Memory B cell (primary cell): ENCODE results near the gene HSBP1L1.

Experiments
- ATAC-seq: fragments of 150-1000 bp; cut with Tn5 transposase; 2 replicates; pipeline ENCODE4 v1.10.0; 2021; ENCODE audit warnings: low read depth, mild to moderate bottlenecking, moderate library complexity
- DNase-seq, 2 donors: peaks; one replicate each; pipeline ENCODE4 v3.0.0; 2022; ENCODE audit warnings: low spot score in 2 of 2
- H3K27ac Mint-ChIP-seq: one replicate; pipeline ENCODE4 v1.8.0; 2022; ENCODE audit warnings: mild to moderate bottlenecking, moderate library complexity, mixed read lengths
- H3K27me3 Mint-ChIP-seq: one replicate; pipeline ENCODE4 v1.8.0; 2022; ENCODE audit warnings: mixed read lengths
- H3K36me3 Mint-ChIP-seq: one replicate; pipeline ENCODE4 v1.8.0; 2022; ENCODE audit warnings: mild to moderate bottlenecking, mixed read lengths
- H3K4me1 Mint-ChIP-seq: one replicate; pipeline ENCODE4 v1.8.0; 2022; ENCODE audit warnings: mixed read lengths
- H3K4me3 Mint-ChIP-seq: one replicate; pipeline ENCODE4 v1.8.0; 2022; ENCODE audit warnings: mild to moderate bottlenecking, moderate library complexity, mixed read lengths
- H3K9me3 Mint-ChIP-seq: one replicate; pipeline ENCODE4 v1.8.0; 2022; ENCODE audit warnings: mixed read lengths

HSBP1L1 gene

DNA sequence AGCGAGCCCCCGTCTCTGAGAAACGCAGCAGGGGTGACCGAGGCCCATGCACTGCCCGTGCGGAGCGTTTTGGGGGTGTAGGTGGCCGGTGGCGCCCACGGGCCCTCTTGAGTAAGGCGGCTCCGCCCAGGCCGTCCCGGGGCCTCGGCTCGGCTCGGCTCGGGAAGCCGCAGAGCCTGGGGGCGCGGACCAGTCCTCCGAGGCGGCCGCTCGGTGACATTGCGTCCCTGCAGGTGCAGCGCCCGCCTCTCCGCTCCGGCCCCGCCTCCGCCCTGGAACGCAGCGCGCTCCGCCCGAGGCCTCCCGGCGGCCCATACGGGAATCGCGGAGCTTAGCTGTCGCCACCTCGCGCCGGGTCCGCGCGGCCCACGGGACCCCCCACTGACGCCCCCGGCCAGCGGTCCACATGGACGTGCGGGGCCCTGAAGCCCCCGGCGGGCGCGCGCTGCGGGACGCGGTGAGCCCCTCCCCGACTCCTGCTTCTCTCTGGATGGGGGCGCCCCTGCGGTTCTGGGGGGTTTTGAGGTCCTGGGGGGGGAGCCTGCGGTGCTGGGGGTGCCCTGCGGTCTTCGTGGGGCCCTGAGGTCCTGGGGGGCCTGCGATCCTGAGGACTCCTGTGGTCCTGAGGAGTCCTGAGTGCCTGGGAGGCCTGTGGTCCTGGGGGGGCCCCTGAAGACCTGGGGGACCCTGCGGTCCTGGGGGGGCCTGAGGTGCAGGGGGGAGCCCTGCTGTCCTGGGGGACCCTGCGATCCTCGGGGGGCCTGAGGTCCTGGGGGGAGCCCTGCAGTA is at the start of gene HSBP1L1:
TSS of gene HSBP1L1 (plus strand) at position 314 of the 789 bp plus-strand sequence. CDS start at position 407, 93 bp downstream.
- peak; percentile 70 for ATAC-seq
- Mint-ChIP-seq H3K27me3 (peaks cover 2% of the 10 kb centered on the region), H3K4me3 (peak within 1 kb of the TSS; percentile 68), H3K9me3 (no peaks in the 10 kb centered on the region), H3K27ac (peak within 1 kb of the TSS; percentile 82), H3K4me1 (peaks cover 26% of the 10 kb centered on the region), H3K36me3 (no peaks in the 10 kb centered on the region)
- peak; percentile 46 to 61 for DNase-seq

DNA sequence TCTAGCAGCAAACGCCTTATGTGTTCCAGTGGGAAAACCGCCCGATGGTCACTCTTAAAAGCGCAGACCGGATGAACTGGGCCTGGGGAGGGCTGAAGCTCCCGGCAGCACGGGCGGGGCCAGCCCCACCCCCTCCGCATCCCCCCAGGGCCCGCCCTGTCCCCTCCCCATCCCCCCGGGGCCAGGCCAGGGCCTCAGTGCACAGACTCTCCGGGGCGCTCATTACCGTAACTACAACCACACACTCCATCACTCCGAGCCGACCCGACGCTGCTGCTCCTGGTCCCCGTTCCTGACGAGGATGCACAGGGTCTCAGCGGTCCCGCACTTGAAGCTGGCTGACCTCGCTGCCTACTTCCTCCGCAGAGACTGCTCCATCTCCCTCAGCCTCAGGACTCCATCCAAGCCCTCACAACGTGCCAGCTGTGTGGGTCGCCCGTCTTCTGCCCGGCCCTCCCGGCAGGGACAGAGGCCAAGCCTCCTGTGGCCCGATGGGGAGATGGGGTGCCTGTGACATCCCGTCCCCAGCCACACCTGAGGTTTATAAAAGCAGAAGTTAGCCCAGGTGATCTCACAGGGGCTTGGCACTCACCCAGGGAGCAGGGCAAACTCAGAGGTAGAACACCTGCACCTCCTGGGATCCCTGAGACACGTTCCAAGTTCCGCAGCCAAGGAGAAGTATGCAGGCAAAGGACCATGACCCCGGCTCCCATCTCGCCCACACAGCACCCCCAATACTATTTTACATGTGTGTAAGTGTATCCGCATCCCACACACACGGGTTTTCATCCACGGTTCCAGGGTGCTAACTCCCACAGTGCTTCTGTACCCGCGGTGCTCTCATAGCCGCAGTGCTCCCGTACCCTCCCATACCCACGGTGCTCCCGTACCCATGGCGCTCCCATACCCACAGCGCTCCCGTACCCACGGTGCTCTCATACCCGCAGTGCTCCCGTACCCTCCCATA is 49.0 kb upstream of the HSBP1L1 start:
- Mint-ChIP-seq H3K9me3 (no peaks in the 10 kb centered on the region), H3K4me3 (no peak overlapping the region), H3K36me3 (peaks cover 37% of the 10 kb centered on the region), H3K27ac (peak overlapping the region; percentile 32), H3K27me3 (no peaks in the 10 kb centered on the region), H3K4me1 (peaks cover 32% of the 10 kb centered on the region)
- ATAC-seq (peak; percentile 19), DNase-seq (no peak)

DNA sequence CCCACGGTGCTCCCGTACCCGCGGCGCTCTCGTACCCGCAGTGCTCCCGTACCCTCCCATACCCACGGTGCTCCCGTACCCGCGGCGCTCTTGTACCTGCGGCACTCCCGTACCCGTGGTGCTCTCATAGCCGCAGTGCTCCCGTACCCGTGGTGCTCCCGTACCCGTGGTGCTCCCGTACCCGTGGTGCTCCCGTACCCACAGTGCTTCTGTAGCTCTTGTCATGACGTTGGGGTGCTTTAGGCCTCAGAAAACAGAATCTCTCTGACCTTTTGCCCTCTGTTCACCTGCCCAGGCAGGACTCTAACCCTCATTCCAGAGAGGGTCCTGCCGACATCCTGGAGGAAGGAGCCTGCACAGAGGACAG is 48.3 kb upstream of the HSBP1L1 start:
- peaks cover 32% of the 10 kb centered on the region for H3K4me1 Mint-ChIP-seq
- no peaks in the 10 kb centered on the region for H3K27me3 Mint-ChIP-seq
- DNase-seq (no peak), ATAC-seq (no peak)
- H3K4me3 Mint-ChIP-seq, result no peak overlapping the region
- no peaks in the 10 kb centered on the region for H3K9me3 Mint-ChIP-seq
- H3K36me3 Mint-ChIP-seq, result peaks cover 37% of the 10 kb centered on the region
- peak overlapping the region; percentile 32 for H3K27ac Mint-ChIP-seq

- H3K4me1 Mint-ChIP-seq, result peaks cover 32% of the 10 kb centered on the region
- H3K27ac Mint-ChIP-seq, result peak overlapping the region; percentile 32
- H3K4me3 Mint-ChIP-seq, result no peak overlapping the region
- no peaks in the 10 kb centered on the region for H3K27me3 Mint-ChIP-seq
- H3K9me3 Mint-ChIP-seq, result no peaks in the 10 kb centered on the region
- no peak for DNase-seq
- ATAC-seq, result no peak
- H3K36me3 Mint-ChIP-seq, result peaks cover 37% of the 10 kb centered on the region
Measured at GRCh38 chr18:79916546-79917168, 47.8 kb upstream of the HSBP1L1 start.

DNA sequence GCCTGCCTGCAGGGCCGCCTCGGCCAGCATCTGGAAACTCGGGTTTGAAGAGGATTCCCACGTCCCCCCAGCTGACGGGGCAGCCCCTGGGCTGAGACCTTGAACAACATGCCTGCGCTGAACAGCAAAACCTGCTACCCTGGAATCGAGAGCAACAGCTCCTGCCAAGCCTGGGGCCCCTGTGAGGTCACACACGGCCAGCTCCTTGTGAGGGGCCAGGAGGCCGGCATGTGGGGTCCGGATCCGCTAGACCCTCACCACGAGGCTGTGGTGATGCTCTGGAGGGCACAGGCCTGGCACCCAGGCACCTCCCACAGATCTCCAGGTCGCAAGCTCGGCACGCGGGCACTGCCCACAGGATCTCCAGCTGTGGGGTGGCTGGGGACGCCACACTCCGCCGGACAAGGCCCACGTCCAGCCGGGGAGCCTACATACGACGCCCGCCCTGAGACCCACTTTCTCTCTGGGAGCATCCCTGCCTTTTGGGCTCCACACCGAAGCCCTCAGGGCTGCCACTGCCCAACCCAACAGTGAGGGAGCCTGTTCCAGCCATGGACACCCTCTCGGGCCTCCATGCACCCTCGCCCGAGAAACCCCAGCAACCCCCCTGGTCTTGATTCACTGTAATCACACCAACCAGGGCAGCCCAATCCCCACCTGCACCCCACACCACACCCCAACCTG is 47.1 kb upstream of the HSBP1L1 start:
- H3K4me3 Mint-ChIP-seq, result no peak overlapping the region
- H3K27me3 Mint-ChIP-seq, result no peaks in the 10 kb centered on the region
- H3K9me3 Mint-ChIP-seq, result no peaks in the 10 kb centered on the region
- DNase-seq (no peak), ATAC-seq (no peak)
- peaks cover 40% of the 10 kb centered on the region for H3K36me3 Mint-ChIP-seq
- peaks cover 32% of the 10 kb centered on the region for H3K4me1 Mint-ChIP-seq
- H3K27ac Mint-ChIP-seq, result peak overlapping the region; percentile 23

DNA sequence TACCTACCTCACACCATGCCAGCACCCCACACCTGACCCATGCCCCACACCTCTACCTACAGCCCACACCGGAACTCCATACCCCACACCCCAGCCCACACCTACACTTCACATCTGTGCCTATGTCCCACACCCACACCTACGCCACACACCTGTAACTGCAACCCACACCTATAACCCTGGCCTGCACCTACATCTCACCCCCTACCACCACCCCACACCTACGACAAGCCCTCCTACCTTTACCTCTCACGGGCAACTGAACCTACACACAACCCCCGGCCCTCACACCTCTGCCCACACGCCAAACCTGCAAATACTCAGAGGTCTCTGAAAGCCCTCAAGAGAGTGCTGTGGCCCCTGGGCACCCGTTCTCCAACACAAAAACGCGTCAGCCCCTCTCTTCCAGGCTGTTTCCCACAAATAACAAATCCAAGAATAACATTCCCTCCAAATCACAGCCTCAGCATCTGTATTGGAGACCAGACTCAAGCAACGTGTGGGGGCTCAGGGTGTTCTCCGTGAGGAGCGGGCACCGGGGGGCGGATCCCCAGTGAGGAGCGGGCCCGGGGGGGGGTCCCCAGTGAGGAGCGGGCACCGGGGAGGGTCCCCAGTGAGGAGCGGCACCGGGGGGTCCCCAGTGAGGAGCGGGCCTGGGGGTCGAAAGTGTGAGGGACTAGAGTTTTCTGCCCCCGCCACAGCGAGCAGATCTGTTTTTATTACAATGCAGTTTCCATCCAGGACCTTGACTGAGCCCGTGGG is 46.4 kb upstream of the HSBP1L1 start:
- Mint-ChIP-seq H3K9me3 (no peaks in the 10 kb centered on the region), H3K4me3 (no peak overlapping the region), H3K27me3 (no peaks in the 10 kb centered on the region), H3K27ac (peak overlapping the region; percentile 23), H3K36me3 (peaks cover 44% of the 10 kb centered on the region), H3K4me1 (peaks cover 33% of the 10 kb centered on the region)
- DNase-seq (no peak), ATAC-seq (no peak)

- ATAC-seq (no peak), DNase-seq (no peak)
- Mint-ChIP-seq H3K27ac (no peak overlapping the region), H3K27me3 (no peaks in the 10 kb centered on the region), H3K4me1 (peaks cover 31% of the 10 kb centered on the region), H3K9me3 (no peaks in the 10 kb centered on the region), H3K36me3 (peaks cover 46% of the 10 kb centered on the region), H3K4me3 (no peak overlapping the region)
Measured at GRCh38 chr18:79918615-79919011, 45.8 kb upstream of the HSBP1L1 start.

DNA sequence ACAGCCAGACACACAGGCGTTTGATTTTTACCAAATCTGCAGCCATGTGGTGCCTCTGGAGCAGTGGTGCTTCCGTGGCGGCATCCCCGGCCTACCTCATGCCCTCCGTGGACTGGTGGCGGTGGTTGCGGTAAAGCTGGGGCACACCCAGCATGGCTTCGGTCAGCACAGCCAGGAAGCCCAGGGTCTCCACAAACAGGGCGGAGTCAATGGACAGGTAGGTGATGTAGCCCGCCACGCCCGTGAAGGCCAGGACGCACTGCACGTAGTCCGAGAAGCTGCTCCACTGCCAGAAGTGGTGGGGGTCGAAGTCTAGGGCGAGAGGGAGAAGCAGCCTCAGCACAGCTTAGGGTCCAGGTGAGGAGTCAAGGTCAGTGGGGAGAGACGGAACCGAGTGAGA is 45.4 kb upstream of the HSBP1L1 start:
- Mint-ChIP-seq H3K27ac (no peak overlapping the region), H3K27me3 (no peaks in the 10 kb centered on the region), H3K9me3 (no peaks in the 10 kb centered on the region), H3K4me1 (peaks cover 29% of the 10 kb centered on the region), H3K36me3 (peaks cover 49% of the 10 kb centered on the region), H3K4me3 (no peak overlapping the region)
- DNase-seq (no peak), ATAC-seq (no peak)

GRCh38 chr18:79921984-79922965 is 42.2 kb upstream of the HSBP1L1 start:
- Mint-ChIP-seq H3K27me3 (no peaks in the 10 kb centered on the region), H3K4me1 (peaks cover 12% of the 10 kb centered on the region), H3K36me3 (peaks cover 40% of the 10 kb centered on the region), H3K4me3 (no peak overlapping the region), H3K9me3 (no peaks in the 10 kb centered on the region), H3K27ac (peak overlapping the region; percentile 17)
- ATAC-seq (peak; percentile 37), DNase-seq (no peak)

GRCh38 chr18:79922971-79923411 is 41.5 kb upstream of the HSBP1L1 start:
- H3K27me3 Mint-ChIP-seq, result no peaks in the 10 kb centered on the region
- no peaks in the 10 kb centered on the region for H3K9me3 Mint-ChIP-seq
- DNase-seq (no peak), ATAC-seq (no peak)
- peaks cover 39% of the 10 kb centered on the region for H3K36me3 Mint-ChIP-seq
- H3K4me3 Mint-ChIP-seq, result no peak overlapping the region
- H3K27ac Mint-ChIP-seq, result no peak overlapping the region
- peaks cover 9% of the 10 kb centered on the region for H3K4me1 Mint-ChIP-seq

- Mint-ChIP-seq H3K27ac (no peak overlapping the region), H3K4me1 (peaks cover 11% of the 10 kb centered on the region), H3K4me3 (no peak overlapping the region), H3K27me3 (no peaks in the 10 kb centered on the region), H3K36me3 (peaks cover 47% of the 10 kb centered on the region), H3K9me3 (peaks cover 5% of the 10 kb centered on the region)
- no peak for DNase-seq
- ATAC-seq, result no peak
Measured at GRCh38 chr18:79923896-79924585, 40.4 kb upstream of the HSBP1L1 start.
